Measurements from ENCODE around the gene FIGLA.
"Not testable (repeated sequence)": the region's sequence is repeated elsewhere in the genome, so short reads cannot be mapped to it uniquely, and the experiment has no call there.

The FIGLA gene

DNA sequence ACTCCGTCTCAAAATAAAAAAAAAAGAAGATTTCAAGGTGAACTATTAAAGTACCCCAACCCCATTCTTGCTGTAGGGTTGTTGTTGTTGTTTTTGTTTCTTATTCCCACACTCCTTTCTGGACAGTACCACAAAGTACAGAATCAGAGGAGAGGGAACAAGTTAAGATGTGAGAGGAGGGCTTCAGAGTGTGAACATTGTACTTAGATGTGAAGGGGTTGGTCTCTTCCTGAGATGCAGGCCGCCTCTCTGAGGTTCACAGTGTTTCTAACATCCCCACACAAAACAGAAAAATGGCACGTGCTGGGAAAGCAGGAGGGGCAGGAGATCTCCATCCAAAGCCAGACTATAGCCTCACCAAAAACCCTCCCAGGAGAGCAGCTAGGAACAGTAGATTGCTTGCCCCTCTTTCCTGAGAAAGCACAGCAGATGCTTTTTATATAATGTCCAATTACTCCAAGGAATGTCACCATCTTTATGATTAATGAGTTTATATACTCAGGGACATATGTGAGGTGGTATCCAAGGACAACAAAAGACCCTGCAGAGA lies 45.1 kb downstream of the FIGLA start:
- DNase-seq (ENCODE audit: low read depth): no peak

DNA sequence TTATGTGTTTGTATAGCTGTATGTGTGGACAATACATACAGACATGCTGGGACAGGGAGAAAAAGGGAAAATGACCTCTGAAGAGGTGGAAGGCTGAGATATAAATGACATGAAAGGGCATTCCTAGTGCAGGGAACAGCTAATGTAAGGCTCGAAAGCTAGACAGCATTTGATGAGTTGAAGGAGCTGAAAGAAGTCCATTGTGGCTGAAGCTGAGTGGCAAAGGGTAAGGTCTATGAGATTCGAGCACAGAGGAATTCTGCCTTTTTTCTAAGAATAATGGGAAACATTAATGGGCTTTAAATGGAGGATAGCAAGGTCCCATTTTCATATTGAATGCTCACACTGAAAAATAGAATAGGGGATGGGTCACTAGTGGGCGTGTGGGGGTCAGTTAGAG lies 46.0 kb downstream of the FIGLA start:
- no peak for DNase-seq (ENCODE audit: low read depth)

DNA sequence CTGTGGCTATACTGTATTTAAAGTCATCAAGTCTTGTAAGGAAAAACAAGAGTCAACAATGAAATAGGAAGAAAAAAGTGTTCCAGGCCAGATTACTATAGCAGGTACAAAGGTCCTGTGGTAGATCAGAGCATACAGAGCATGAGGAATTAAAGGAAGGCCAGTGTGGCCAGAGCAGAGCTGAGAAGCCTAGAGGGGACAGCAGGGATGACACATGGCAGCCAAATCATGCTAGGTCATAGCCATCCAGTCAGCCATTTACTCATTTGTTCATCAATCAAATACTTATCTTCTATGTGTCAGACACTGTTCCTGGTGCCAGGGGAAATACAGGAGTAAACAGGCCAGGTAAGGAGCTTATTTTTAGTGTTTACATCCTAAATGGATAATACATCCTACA lies 46.8 kb downstream of the FIGLA start:
- DNase-seq (ENCODE audit: low read depth): no peak

DNA sequence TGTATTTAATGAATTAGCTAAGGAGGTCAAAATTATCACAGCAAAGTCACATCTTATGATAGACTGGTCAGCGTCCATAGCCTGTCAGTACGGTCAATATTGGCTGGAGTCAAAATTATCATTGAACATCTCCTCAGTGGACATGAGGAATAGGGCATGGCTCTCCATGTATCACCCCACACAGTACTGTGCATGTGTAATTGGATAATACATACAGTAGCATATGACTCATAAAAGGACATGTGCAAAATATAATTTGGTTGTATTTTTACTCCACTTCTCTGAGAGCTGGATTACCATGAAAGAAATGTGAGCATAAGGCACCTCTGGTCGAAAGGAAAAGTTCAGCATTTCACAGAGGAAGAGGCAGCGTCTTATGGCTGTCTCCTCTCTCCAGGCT lies 47.4 kb downstream of the FIGLA start:
- DNase-seq (ENCODE audit: low read depth): no peak

DNA sequence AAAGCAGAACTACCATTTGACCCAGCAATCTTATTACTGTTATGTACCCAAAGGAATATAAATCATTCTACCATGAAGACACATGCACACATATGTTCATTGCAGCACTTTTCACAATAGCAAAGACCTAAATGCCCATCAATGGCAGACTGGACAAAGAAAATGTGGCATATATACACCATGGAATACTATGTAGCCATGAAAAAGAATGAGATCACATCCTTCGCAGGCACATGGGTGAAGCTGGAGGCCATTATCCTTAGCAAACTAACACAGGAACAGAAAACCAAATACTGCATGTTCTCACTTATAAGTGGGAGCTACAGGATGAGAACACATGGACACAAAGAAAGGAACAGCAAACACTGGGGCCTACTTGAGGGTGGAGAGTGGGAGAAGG lies 51.0 kb downstream of the FIGLA start:
- not testable (repeated sequence) for DNase-seq (ENCODE audit: low read depth)

DNA sequence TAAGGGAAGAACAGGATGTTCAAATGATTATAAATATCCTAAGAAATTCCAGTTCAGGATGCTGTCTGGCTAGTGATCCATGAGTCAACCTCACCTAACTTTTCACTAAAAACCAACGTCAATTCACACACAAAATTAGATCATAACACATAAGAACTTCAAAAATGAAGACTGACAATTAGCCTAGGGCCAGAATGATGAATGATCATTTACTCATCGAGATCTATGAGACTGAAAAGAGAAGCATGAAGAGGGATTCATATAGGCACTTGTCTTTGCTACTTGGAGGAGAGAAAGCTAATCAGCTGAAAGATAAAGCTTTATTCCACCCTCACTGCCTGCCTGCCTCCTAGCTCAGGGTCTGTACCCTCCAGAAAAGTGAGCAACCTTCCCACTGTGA lies 52.3 kb downstream of the FIGLA start:
- peak; percentile 33 for DNase-seq (ENCODE audit: low read depth)

DNA sequence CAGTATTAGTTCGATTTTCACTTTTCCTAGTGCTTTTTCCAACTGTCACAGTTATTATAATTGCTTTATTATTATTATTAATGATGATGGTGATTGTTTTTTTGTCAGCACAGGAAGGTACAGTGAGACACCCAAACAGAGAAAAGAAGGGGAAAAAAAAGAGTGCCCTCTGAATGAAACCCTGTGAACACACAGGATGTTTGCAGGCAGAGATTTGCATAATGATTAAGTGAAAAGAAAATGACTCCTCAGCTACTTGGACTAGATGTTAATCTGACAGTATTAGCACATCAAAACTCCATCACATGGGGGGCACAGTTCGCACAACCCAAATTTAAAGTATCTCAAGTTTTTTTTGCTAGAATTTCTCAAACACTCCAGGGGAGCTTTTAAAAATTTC lies 55.4 kb downstream of the FIGLA start:
- DNase-seq (ENCODE audit: low read depth): peak; percentile 5

DNA sequence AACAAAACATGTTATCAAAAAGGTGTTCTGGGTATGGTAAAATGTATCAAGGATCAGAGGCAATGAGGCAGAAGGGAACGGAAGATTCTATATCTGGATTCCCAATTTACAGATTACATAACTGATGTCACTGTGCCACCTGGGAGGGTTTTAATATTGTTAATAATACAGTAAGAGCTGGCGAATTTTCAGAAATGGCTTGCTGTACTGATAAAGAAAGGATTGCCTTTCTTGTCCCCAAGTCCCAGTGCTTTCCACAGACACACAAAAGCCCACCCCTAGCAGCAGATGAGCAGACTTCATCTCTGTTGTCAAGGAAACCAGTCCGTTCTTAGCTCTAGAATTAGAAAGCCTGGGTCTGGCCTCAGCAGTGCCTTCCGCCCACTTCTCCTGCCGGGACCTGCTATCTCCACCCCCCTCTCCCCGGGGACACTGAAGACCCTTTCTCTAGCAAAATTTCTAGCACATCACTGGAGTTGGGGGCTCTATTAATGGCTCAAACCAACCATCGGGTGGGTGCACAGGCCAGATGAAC lies 56.7 kb downstream of the FIGLA start:
- DNase-seq (ENCODE audit: low read depth): no peak

DNA sequence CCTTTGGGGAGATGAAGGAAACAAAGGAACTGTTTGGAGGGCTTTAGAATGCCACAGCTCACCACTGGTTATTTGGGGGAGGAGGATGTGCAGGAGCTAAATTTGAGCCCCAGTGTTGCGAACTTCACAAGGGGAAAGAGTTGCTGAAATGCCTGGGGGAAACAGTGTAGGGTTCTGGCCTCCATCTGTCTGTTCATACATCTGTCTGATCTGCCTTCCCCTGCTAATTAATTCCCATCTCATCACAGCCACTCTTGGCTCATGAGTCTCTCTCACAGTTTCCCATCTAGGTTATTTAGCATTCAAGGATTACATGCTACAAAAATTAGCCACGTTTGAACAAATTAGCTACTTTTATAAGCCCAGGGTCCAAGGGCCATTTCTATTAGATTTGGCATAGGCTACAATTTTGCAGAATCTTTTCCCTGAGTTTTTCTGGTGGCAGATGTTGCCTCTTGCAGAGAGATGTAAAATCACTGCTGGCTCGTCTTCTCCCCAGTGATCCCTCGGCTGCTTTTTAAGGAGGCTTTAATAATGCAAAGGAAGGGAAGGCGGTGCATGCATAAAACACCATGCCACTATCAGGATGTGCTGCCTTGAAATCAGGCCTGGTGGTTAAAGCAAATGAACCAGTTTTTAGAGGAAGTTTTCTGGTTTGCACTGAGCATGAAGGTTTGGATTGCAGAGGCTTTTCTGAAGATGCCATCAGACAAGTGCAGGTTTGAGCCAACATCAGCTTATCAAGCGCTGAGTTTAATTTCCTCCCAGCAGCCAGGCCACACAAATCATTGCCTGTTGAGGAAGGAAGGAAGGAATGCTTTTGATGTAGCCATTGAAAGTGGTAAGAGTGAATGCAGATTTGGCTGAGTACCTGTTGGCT lies 57.4 kb downstream of the FIGLA start:
- DNase-seq (ENCODE audit: low read depth): no peak

DNA sequence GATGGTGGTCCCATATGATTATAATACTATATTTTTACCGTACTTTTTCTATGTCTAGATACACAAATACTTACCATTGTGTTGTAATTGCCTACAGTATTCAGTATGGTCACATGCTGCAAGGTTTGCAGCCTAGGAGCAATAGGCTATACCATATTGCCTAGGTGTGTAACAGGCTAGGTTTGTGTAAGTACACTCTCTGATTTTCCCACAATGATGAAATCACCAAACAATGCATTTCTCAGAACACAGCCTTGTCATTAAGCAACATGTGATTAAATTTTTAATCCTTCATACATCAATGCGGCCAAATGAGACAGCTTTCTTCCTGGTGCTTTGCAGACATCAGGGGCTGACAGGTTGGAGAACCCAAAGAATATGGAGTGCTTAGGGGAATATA lies 59.7 kb downstream of the FIGLA start:
- DNase-seq (ENCODE audit: low read depth): no peak

DNA sequence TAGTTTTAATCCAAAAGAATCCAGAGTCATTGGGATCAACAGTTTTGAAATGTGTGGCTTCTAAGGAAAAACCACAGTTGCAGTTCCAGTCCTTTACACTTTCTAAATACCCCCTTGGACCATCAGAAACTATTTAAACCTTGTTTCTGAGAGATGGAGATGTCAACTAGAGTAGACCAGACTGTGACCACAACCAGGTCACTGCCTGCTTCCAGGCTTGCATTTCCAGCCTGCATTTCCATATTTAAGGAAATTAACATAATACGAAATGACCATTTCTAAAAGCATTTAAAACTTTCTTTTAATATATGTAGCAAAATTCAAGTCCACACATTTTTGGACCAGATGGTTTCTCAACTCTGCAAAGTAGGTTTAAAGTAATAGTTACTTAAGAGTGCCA lies 60.8 kb downstream of the FIGLA start:
- DNase-seq (ENCODE audit: low read depth): no peak

DNA sequence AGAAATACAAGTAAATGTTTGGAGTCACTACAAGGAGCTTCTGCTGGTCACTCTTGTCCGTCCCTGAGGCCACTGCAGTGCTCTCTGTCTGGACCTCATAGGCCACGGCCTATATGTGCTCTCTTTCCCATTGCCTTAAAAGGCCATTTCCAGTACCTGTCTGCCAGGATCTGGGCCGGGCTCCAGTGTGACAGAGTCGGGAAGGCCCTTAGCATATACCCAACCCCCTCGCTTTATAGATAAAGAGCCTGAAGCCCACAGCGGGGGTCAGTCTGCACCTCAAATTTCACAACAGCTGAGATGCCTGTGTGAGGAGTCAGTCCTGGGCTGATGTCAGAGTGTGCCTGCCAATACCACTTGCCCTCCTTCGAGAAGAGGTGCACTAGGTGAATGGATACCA lies 62.3 kb downstream of the FIGLA start:
- DNase-seq (ENCODE audit: low read depth): peak; percentile 5
